H7 (cell line): Measurements from ENCODE around the gene CIAO2B. TPM values are rescaled to one million over a fixed set of nuclear protein-coding genes. Genes with fewer than 3 reads are reported as not detected.
"Not testable (repeated sequence)": the region's sequence is repeated elsewhere in the genome, so short reads cannot be mapped to it uniquely, and the experiment has no call there.

Experiments used
- DNase-seq: peaks from one replicate; pipeline ENCODE4 v3.0.0; 2012
- H3K27me3 ChIP-seq: 2 replicates; pipeline ENCODE4 v1.6.0; 2011; ENCODE audit warnings: mild to moderate bottlenecking, low read length; ENCODE audit not compliant: control insufficient read depth, insufficient read depth
- H3K36me3 ChIP-seq: replicated peaks from 2 replicates; pipeline ENCODE4 v1.5.1; 2011; ENCODE audit warnings: low read length; ENCODE audit not compliant: control insufficient read depth, insufficient read depth
- H3K4me3 ChIP-seq: 2 replicates; pipeline ENCODE4 v1.5.1; 2011; ENCODE audit warnings: low read depth, mild to moderate bottlenecking, control low read depth, low read length, moderate library complexity; ENCODE audit not compliant: insufficient read depth
- total RNA-seq: library from RNA; depleted of rRNA; stranded (reverse); fragments of >200 nt; shearing (Covaris generic); gene quantifications from 2 replicates; pipeline ENCODE4 v1.2.3, GENCODE V29; 2014

Gene CIAO2B
- total RNA-seq, 1 experiment from 2014 or later, result 91.1 TPM

DNA sequence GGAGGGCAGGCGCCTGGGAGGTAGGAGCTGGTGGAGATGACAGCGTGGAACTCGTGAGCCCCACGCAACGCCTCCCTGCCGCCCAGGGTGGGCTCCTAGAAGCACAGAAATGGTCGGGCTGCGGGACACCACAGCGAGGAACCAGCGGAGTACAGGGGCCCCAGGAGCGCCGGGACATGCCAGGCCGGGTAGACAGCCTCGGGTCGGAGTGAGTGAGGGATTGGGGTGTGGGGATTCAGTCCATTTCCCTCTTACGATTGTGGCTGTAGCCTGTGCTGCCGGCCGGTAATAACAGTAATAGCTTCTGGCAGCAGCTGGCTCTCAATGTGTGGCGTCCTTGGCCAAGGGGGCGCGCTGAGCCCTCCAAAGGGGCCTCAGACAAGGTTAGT, 14.6 kb upstream of the CIAO2B start:
- H3K27me3 ChIP-seq, result peaks cover 26% of the 10 kb centered on the region; the same call in 1 of the 2 replicates
- H3K4me3 ChIP-seq, result no peak overlapping the region
- DNase-seq, result no peak
- no peaks in the 10 kb centered on the region for H3K36me3 ChIP-seq

DNA sequence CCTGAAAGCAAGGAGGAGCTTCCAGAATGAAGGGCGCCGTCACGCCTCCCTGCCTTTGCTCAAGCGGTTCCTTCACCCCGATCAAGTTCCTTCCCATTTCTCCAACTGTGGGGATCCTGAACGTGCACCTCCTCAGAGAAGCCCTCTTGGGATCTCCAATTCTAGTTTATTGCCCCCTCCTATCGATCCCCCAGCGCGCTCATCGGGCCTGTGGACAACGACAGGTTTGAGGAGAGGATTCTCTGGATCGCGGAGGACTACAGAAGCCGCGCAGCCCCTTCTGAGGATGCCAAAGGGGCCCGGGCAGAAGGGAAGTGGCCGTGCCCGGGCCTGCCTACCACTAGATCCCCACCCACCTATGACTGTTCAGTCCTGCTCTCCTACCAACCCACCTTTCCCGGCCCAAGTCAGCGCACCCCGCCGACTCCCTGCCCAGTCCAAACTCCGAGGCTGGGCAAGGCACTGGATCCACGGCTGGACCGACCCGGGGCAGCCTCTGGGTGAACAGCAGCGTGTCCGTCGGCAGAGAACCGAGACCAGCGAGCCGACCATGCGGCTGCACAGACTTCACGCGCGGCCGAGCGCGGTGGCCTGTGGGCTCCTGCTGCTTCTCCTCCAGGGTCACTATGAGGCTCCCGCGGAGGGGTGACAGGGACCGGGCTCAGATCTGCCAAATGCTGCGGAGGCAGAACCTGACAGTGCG, 14.1 kb upstream of the CIAO2B start:
- peak overlapping the region; percentile 14; the same call in 1 of the 2 replicates for H3K4me3 ChIP-seq

DNA sequence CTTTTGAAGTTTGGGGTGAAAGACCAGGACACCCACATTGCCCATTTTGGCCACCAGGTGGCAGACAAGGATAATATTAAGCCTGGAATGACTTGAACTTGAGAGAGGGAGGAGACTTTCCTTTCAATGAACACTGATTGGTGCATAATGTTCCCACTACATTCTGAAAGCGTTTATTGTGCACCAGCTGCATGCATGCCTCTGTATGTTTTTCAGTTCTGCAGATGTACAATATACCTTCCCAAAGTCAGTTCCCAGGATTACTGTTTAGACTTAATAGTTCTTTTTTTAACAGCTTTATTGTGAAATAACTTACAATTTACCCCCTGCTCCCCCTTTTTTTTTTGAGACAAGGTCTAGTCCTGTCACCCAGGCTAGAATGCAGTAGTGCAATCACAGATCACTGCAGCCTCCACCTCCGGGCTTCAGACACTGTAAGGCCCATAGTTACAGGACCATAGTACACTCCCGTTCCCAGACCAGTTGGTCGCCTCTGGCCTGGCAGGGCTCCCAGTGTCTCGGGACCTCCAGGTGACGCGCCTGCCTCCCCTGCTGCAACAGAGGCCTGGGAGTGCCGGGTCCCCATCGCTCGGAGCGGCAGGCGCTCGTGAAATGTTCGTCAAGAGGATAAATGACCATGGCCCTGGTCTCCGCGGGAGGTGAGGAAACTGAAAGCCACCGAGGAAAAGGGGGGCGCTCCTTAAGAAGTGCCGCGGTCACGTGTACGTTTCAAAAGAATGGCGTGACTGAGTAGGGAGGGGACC, 13.3 kb upstream of the CIAO2B start:
- no peak overlapping the region for H3K4me3 ChIP-seq
- H3K27me3 ChIP-seq, result peaks cover 26% of the 10 kb centered on the region; the same call in 1 of the 2 replicates
- DNase-seq, result peak; percentile 92
- no peaks in the 10 kb centered on the region; the same call in 1 of the 2 replicates for H3K36me3 ChIP-seq

More for the DNA sequence above, 14.1 kb upstream of the CIAO2B start:
- Histone ChIP-seq H3K36me3 (no peaks in the 10 kb centered on the region), H3K27me3 (peaks cover 26% of the 10 kb centered on the region; the same call in 1 of the 2 replicates)
- peak; percentile 56 for DNase-seq

DNA sequence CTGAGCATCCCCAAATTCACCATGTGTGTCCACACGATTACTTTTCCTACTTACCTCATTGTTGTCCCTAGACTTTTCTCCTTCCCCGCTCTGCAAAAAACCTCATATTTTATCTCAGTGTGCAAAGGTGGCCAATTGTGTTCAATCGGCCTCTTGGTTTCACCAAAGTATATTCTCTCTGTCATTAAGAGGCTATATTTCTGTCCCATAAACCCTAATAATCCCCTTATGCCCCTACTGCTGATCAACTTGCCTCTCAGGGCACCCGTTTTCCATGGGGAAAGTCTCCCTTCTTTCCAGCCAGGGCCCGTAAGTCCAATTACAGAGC, 12.7 kb upstream of the CIAO2B start:
- Histone ChIP-seq H3K4me3 (no peak overlapping the region), H3K27me3 (peaks cover 26% of the 10 kb centered on the region; the same call in 1 of the 2 replicates), H3K36me3 (peaks cover 3% of the 10 kb centered on the region)
- no peak for DNase-seq

DNA sequence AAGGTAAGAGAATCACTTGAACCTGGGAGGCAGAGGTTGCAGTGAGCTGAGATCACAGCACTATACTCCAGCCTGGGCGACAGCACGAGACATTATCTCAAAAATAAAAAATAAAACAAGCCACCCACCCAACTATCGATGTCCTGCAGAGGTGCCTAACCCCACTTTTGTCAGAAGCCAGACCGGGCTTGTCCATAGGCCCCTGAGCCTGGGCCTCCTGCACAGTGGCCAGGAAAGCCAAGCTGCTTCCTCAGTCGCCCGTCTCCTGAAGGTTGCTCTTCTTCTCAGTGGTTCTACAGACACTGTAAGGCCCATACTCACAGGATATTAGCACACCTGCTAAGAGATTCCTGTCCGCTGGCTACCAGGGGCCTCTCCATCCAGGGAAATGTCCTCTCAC, 12.3 kb upstream of the CIAO2B start:
- DNase-seq, result no peak
- H3K36me3 ChIP-seq, result peaks cover 6% of the 10 kb centered on the region
- H3K4me3 ChIP-seq, result no peak overlapping the region
- H3K27me3 ChIP-seq, result peaks cover 26% of the 10 kb centered on the region; the same call in 1 of the 2 replicates

DNA sequence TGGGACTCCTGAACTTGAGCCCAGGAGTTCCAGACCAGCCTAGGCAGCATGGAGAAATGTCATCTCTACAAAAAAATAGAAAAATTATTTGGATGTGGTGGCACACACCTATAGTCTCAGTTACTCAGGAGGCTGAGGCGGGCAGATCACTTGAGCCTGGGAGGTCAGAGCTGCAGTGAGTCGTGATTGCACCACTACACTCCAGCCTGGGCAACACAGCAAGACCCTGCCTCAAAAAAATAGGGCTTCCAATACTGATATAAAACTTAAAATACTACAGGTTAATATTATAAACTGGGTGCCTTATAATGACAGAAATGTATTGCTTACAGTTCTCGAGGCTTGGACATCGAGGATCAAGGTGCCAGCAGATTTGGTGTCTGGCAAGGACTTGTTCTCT, 11.7 kb upstream of the CIAO2B start:
- Histone ChIP-seq H3K4me3 (no peak overlapping the region), H3K36me3 (peaks cover 9% of the 10 kb centered on the region), H3K27me3 (peaks cover 26% of the 10 kb centered on the region; the same call in 1 of the 2 replicates)
- DNase-seq, result no peak

DNA sequence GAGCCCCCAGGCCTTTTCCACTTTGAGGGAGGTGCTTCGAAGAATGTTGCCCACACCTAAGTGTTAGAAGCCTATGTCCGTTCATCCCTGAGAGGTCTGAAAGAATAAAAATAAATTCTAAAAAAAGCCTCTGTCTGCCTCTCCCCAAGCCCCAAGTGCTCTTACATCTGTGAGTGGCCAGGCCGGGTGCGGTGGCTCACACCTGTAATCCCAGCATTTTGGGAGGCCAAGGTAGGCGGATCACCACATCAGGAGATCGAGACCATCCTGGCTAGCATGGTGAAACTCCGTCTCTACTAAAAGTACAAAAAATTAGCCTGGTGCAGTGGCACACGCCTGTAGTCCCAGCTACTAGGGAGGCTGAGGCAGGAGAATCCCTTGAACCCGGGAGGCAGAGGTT, 10.8 kb upstream of the CIAO2B start:
- not testable (repeated sequence) for DNase-seq, H3K4me3 ChIP-seq
- peaks cover 26% of the 10 kb centered on the region; the same call in 1 of the 2 replicates for H3K27me3 ChIP-seq
- H3K36me3 ChIP-seq, result peaks cover 16% of the 10 kb centered on the region

DNA sequence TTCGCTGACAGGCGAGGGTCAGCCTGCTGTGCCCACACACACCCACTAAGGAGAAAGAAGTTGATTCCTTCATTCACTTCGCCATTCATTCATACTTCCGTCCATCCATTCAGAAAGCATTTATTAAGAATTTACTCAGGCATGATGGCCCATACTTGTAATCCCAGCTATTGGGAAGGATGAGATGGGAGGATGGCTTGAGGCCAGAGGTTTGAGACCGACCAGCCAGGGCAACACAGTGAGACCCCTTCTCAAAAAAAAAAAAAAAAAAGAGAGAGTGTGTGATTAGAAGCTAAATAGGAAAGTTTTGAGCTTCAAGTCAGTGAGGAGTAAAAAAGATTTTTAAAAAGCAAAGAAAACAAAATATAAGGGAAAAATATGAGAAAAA, 9.8 kb upstream of the CIAO2B start:
- H3K27me3 ChIP-seq, result peaks cover 19% of the 10 kb centered on the region; the same call in 1 of the 2 replicates
- H3K36me3 ChIP-seq, result peaks cover 19% of the 10 kb centered on the region
- no peak overlapping the region for H3K4me3 ChIP-seq
- no peak for DNase-seq

DNA sequence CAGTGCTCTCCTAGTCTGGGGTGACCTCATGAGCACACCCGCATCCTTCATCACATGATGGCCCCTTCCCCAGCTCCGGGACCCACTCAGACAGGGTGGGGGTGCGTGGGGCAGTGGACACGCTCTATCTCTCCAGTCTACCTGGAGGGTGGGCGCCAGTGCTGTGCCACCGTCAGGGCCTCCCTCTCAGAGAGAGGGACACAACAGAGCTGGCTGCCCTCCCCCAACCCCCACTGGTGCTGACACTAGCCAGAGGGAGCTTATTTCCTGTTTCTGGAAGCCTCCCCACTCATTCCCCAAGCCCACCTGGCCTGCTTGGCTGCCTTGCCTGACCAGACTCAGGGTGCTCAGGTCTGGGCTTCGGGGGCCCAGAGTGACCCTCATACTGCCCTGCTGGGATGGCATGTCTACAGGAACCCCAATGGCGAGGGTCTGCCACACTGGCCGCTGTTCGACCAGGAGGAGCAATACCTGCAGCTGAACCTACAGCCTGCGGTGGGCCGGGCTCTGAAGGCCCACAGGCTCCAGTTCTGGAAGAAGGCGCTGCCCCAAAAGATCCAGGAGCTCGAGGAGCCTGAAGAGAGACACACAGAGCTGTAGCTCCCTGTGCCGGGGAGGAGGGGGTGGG, 9.3 kb upstream of the CIAO2B start:
- Histone ChIP-seq H3K4me3 (no peak overlapping the region), H3K27me3 (peaks cover 14% of the 10 kb centered on the region; the same call in 1 of the 2 replicates), H3K36me3 (peaks cover 19% of the 10 kb centered on the region)
- DNase-seq, result no peak

DNA sequence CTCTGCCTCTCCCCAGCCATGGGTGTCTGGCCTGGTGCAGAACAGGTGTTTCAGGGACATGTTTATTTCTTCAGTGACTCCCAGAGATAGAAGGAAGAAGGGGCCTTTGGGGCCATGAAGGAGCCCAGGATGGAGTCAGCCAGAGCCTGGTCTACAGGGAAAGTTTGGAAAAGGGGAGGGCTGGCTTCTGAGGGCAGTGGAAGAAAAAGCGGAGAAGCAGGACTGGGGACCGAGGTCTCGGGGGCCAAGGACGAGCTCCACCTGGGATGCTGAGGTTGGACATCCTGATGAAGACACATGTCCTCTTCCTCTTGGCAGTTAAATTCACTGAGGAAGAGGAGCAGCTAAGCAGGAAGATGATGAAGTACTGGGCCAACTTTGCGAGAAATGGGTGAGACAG, 8.8 kb upstream of the CIAO2B start:
- no peak for DNase-seq
- Histone ChIP-seq H3K27me3 (peaks cover 8% of the 10 kb centered on the region; the same call in 1 of the 2 replicates), H3K36me3 (peaks cover 19% of the 10 kb centered on the region), H3K4me3 (no peak overlapping the region)

DNA sequence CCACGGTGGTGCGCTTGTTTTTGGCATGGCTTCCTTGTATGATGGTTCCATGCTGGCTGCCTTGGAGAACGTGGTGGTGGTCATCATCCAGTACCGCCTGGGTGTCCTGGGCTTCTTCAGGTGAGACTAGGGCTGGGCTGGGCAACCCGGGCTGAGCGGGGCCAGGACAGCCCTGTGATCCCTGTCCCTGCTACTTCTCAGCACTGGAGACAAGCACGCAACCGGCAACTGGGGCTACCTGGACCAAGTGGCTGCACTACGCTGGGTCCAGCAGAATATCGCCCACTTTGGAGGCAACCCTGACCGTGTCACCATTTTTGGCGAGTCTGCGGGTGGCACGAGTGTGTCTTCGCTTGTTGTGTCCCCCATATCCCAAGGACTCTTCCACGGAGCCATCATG, 6.0 kb upstream of the CIAO2B start:
- H3K4me3 ChIP-seq, result no peak overlapping the region
- peak; percentile 14 for DNase-seq
- H3K36me3 ChIP-seq, result peaks cover 20% of the 10 kb centered on the region
- H3K27me3 ChIP-seq, result peaks cover 4% of the 10 kb centered on the region

DNA sequence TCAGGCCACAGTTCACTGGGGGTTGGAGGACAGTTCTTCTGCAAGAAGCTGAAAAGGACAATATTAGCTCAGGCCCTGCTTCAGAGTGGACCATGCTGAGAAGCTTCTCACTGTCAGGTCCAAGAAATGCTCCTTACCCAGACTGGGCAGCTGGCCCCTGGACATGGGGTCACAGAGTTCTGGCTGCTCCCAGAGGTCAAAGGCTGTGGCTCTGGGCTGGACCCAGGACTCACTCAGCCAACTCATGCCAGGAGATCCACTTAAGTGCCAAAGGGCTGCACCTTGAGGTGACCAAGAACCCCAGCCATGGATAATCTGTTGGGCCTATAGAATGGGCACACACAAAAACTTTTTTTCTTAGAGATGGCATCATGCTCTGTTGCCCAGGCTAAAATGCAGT, 5.2 kb upstream of the CIAO2B start:
- DNase-seq, result no peak
- peaks cover 20% of the 10 kb centered on the region for H3K36me3 ChIP-seq
- H3K27me3 ChIP-seq, result peaks cover 8% of the 10 kb centered on the region
- H3K4me3 ChIP-seq, result no peak overlapping the region

DNA sequence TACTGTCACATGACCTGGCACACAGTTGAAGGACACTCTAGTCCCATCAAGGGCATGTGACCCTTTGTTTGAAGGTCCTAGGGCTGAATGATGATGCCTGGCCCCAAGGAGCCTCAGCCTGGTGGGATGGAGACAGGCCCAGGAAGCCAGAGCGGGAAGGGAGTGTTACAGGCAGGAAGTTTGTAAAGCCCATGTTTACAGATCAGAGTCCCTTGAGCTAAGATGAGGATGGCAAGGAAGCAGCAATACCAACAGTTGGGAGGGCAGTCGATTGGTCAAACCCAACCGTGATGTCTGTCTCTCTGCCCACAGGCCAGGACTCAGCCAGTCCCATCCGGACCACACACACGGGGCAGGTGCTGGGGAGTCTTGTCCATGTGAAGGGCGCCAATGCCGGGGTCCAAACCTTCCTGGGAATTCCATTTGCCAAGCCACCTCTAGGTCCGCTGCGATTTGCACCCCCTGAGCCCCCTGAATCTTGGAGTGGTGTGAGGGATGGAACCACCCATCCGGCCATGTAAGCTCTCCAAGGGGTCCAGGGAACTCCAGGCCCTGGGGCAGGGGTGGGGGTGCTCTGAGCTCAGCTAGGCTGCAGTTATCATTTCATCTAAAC, 3.6 kb upstream of the CIAO2B start:
- DNase-seq, result peak; percentile 20
- Histone ChIP-seq H3K36me3 (peaks cover 20% of the 10 kb centered on the region), H3K4me3 (no peak overlapping the region), H3K27me3 (peaks cover 8% of the 10 kb centered on the region)

DNA sequence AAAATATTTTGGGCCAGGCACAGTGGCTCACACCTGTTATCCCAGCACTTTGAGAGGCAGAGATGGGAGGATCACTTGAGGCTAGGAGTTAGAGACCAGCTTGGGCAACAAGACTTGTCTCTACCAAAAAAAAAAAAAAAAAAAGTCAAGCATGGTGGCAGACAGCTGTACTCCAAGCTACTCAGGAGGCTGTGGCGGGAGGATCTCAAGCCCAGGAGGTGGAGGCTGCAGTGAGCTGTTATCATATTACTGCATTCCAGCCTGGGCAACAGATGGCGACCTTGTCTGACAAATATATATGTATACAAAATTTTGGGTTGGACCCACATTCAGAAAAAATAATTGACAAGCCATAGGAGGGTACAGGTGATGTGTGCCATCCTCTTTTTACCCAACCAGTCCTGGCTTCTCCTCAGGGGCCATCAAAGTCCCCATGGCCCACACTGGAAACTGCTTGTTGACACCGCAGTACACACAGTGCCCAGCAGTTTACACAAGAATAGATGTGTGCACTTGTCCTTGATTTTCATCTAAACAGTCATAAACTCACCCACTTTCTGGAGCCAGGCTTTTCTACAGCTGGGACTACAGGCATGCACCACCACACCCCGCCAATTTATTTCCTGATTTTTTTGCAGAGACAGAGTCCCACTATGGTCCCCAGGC, 2.8 kb upstream of the CIAO2B start:
- H3K4me3 ChIP-seq, result no peak overlapping the region
- H3K27me3 ChIP-seq, result peaks cover 8% of the 10 kb centered on the region
- DNase-seq, result no peak
- H3K36me3 ChIP-seq, result peaks cover 17% of the 10 kb centered on the region
